GM18499 (cell line): Measurements from ENCODE around the gene APBA2.
"Not testable (repeated sequence)": the region's sequence is repeated elsewhere in the genome, so short reads cannot be mapped to it uniquely, and the experiment has no call there.

Experiments
- ATAC-seq: cut with Tn5 transposase; IDR thresholded peaks from one replicate; pipeline ENCODE4 v1.9.1; 2021; ENCODE audit warnings: moderate number of reproducible peaks; ENCODE audit not compliant: insufficient read depth, unreplicated experiment

The APBA2 gene

DNA sequence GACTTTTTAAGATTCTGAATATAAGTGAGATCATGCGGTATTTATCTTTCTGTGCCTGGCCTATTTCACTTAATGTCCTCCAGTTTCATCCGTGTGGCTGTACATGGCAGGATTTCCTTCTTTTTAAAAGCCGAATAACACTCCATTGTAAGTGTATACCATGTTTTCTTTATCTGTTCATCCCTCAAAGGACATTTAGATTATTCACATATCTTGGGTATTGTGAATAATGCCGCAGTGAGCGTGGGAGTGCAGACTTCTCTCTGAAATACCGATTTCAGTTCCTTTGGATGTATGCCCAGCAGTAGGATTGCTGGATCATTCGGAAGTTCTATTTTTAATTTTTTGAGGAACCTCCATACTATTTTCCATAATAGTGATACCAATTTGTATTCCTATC, 136.1 kb downstream of the APBA2 start:
- ATAC-seq, result no peak

DNA sequence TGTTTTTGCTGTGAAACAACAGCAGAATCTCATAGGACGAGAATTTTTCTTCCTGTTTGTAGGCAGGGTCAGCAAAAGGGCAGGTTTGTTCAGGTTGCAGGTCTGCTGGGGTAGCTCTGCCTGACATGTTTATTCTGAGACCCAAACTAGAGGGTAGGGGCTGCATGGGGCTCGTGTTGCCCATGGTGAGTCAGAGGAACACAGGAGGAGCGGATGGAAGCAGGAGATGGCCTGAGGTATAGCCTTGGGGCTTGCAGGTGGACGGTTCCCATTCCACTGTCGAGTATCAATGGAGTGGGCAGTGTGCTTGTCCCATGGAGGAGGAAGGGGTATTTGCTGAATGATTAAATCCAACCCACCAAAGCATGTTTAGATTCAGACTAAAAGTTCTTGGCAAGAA, 138.9 kb downstream of the APBA2 start:
- no peak for ATAC-seq

DNA sequence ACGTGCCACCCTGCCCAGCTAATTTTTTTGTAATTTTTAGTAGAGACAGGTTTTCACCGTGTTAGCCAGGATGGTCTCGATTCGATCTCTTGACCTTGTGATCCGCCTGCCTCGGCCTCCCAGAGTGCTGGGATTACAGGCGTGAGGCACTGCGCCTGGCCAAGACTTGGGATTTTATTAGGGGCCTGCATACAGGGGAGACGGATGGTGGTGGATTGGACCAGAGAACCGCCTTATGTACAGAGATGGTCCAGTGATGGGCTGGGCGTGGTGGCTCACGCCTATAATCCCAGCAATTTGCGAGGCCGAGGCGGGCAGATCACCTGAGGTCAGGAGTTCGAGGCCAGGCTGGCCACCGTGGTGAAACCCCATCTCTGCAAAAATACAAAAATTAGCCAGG, 139.6 kb downstream of the APBA2 start:
- not testable (repeated sequence) for ATAC-seq

DNA sequence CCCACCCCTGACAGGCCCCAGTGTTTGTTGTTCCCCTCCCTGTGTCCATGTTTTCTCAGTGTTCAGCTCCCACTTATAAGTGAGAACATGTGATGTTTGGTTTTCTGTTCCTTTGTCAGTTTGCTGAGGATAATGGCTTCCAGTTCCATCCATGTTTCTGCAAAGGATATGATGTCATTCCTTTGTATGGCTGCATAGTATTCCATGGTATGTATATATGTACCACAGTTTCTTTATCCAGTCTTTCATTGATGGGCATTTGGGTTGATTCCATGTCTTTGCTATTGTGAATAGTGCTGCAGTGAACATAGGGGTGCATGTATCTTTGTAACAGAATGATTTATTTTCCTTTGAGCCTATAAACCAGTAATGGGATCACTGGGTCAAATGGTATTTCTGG, 142.4 kb downstream of the APBA2 start:
- ATAC-seq, result not testable (repeated sequence)

DNA sequence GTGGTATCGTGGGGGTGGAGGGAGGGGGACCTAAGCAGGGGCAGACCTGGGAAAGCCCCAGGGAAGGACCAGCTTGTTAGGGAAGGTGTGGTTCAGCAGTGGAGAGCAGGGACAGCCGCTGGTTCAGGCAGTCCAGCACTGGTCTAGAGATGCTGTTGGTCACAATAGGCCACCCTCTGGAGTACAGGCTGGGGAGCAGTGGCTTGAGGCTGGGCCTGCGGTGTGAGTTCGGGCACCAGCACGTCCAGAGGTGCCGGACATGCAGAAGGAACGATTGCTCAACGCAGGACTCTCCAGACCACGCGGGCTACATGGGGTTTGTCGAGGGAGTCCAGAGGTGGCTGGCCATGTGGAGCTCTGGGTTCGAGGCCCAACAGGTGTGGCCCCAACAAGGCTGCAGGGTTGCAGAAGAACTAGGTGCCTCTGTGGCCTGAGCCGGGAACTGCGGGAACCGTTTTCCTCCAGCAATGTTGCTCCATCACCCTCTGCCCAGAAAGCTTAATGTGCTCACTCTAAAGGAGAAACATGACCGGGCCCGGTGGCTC, 143.9 kb downstream of the APBA2 start:
- no peak for ATAC-seq

DNA sequence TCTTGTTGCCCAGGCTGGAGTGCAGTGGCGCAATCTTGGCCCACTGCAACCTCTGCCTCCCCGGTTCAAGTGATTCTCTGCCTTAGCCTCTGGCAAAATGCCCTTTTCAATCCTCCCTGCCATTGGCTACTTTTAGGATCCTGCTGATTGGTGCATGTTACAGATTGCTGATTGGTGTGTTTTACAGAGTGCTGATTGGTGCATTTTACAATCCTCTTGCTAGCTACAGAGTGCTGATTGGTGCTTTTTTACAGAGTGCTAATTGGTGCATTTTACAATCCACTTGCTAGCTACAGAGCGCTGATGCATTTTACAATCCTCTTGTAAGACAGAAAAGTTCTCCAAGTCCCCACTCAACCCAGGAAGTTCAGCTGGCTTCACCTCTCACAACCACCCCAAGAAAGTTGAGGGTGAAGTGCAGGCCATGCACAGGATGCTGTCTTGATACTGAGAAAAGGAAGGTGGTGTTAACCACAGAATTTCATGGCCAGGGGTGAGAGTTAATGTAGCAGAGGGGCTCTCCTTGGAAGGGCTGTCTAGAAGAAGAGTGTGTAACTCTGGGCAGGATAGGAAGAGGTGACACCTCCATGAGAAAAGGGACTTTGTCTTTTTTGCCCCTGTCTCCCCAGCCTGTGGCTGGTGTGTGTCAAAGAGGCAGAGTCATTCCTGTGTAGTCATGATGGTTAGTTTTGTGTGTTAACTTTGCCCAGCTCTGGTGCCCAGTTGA, 145.9 kb downstream of the APBA2 start:
- ATAC-seq, result no peak

DNA sequence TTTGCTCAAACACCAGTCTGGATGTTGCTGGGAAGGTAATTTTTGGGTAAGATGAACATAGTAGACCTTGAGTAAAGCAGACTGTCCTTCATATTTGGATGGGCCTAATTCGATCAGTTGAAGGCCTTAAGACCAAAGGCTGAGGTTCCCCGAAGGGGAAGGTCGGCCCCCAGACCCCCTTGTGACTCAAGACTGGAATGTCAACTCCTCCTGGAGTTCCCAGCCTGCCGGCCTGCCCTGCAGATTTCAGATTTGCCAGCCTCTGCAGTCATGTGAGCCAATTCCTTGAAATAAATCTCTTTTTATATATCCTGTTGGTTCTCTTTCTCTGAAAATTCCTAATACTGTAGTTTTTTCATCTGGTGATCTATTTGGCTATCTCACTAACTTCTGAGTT, 146.5 kb downstream of the APBA2 start:
- no peak for ATAC-seq

DNA sequence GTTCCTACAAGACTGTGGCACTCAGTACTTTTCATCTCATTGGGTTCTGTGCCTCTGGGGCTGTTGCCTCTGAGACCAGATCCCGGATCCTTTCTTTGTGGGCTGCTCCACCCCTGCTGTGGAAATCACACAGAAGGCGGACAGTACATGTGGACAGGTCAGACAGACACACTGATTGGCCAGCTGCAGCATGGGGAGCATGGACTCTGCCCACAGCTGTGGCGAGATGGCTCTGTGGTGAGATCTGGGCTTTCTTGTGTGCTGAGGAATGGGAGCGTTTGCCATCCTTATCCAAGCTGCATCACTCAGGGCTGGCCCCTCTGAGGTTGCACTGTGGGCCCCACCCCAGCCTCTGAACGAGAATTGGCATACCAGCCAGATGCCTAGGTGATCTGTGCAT, 147.0 kb downstream of the APBA2 start:
- no peak for ATAC-seq

DNA sequence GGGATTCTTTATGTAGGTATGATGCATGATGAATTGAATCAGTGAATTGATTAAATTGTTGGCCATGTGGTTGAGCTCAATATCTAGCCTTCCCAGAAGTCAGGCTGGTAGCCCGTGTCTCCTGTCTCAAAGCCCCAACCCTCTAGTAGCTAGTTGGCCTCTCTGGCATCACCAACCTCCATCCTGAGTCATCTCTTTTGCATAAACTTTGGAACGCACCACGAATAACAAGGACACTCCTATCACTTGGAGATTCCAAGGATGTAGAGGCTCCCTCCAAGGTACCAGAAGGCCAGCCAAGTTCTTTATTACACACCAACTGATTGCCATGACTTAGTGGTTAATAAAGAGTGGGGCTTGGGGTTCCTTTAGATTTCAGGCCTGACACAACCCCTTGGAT, 148.4 kb downstream of the APBA2 start:
- ATAC-seq, result no peak

DNA sequence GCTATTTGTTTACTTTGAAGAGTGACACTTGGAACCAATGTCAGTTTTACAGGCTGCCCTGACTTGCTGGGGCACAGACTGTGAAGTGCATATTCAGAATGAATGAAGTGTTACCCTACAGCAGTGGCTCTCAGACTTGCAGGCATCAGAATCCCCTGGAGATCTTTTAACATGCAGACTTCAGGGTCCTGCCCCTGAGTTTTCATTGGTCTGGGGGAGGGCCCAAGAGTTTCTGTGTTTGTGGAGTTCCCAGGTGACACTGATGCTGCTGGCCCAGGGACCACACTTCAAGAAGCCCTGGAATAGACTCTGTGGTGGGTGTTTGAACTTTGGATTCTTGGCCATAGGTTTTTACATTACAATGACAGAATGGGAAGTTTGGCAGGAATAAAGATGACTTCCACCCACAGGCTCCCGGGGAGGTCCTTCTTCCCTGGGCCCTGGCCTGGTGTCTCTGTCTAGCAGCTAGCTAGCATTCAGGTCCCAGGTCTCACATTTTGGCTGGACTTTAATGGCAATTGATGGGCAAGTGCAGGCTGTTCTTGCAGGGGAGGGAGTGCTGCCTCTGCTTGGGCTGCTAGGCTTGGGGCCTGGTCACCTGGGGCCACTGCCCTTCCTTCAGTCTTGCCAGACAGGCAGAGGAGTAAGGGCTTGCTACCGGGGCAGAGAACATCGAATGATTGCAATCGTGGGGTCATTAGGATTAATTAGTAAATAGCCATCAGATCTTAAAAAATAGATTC, 149.0 kb downstream of the APBA2 start:
- ATAC-seq, result no peak

DNA sequence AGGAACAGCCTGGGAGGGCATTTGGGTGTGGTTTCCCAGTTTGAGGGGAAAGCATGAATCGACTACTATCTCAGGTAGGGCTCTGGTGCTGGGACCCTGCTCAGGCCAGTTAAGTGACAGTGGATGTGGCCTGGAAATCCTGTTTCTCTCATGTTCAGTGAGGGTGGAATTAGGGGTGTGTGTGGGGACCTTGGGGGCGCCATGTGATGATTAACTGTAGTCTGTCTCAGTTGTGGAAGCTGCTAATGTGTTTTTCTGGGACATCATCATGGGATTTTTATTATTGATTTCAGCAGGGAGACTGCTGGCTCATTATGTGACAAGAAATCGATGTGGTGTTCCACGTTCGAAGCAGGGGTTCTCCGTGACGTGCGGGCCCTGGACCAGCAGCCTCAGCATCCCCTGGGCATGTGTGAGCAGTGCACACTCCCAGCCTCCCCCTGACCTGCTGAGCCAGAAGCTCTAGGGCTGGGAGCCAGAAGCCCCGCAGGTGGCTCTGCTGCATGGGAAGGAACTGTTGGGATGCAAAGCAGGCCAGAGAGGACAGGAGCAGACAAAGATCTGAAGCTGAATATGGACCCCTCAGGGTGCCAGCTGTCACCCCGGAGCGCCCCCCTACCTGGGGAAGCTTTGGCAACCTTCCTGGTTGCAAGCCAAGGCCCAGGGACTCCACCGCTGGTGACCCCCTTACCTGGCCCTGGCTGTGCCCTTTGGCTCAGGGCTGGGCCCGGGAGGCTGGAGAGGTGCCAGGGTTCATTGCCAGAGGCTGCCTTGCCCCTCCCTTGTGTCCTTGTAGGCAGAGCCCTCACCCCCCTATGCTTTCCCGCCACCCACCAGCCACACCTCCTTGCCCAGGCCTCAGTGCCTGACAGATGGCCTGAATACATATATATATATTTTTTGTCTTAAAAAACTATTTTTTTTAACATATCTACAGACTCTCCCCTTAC, 149.8 kb downstream of the APBA2 start:
- ATAC-seq, result no peak

DNA sequence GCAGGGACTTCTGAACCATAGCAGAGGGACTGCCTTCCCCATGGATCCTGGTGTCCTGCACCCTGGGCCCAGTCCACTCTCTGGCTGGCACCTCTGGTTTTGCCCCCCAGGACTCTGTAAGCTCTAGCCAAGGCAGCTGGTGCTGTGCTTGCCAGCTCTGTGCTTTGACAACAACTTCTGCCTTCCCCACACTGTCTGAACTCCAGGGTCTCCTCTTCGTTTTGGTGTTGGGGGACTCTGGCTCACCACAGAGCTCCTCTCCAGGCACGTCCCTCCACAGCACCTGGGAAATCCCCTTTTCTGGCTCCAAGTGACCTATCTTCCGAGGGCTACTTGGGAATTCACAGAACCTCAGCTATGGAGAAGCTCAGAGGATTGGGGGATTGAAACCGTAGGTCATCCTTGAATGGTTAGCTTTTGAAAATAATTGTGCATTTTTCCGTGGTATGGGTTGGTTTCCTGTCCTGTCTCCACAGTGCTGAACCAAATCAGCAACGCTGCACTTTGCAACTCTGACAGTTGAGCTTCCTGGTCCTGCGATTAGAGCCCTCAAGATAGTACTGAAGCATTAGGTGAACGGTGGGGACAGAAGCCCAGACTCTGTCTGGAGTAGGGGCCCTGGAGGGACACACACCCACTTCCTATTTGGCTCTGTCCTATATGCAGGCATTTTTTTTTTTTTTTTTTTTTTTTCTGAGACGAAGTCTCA, 152.4 kb downstream of the APBA2 start:
- ATAC-seq, result no peak

DNA sequence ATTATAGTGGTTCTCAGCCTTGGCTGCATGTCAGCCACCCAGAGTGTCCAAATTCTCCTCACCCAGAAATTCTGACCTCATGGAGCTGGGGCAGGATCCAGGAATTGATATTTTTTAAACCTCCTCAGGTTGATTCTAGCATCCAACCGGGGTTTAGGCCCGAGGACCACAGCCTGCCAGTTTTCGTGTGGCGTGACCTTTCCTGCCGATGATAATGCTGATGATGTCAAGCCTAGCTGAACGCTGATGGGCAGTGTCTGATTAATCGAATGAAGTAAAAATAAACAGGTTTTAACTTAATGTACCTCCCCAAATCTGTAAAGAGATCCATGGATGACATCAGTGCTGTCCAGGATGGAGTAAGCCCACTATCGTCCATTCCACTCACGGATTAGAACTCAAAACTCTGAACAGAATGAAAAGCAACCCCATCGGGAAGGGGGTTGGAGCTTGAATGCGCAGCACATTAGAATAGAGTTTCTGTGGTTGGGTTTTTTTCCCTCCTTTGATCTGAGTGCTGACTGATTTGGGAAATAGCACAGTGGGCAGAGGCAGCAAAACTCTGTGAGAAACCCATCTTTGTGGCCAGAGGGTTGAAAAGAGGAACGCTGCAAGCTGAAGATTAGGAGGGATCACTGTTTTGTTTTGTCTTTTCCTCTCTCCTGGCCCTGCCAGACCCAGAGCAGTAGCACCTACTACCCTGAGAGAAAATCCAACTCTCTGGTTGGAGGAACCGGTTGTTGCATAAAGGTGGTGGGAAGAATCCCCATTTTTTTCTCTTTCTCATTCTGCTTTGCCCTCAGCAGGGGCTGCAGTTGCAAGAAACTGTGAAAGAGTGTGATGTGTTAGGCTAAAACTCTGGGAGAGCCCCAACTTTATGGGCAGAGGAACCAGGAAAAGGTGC, 153.9 kb downstream of the APBA2 start:
- ATAC-seq, result no peak

DNA sequence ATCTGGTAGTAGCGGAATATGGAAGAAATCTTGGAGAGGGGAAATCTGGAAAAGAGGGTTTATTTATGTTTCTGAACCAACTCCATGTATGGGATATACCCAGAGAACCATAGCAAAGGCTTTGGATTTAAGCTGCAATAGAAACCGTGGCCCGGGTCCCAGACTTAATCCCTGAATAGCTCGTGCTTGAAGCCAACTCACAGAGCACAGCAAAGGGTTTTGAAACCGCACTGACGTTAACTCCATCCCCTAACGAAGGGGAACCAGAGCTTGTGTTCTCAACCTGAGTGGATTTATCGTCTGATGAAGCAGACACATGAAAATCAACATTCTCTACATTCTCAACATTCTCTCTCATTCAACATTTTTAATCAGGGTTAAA, 154.6 kb downstream of the APBA2 start:
- no peak for ATAC-seq

DNA sequence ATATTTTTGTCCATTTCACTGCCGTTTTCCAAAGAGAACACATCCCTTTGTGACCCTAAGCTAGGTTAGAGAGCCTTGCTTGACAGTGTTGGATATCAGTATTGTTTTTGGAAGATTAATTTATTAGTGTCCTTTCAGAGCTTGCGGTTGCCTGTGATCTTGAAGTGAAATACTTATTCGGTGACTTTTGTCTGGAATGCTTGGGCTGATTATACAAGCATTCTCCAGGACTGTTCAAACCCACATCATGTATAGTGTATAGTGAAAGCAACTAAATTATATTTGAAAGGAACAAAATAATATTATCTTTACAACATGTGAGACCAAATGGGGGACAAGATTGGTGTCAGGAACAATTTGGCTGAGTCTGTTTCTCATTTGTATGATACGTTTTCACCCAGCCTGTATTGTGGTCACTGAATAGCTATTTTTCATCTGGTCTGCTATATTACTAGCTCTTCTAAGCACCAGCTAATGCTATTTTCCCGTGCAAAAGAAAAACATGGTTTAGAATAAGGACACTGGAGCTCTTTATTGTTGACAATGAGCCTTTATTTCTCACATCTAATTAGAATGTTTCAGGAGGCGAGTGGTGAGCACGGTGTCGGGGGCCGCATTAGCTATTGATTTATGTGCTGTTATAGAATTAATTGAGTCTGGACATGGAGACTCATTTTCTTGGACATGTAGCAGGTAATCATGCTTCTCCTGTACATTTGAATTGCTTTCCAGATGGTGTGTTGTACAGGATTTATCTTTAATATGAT, 158.1 kb downstream of the APBA2 start:
- ATAC-seq, result no peak

DNA sequence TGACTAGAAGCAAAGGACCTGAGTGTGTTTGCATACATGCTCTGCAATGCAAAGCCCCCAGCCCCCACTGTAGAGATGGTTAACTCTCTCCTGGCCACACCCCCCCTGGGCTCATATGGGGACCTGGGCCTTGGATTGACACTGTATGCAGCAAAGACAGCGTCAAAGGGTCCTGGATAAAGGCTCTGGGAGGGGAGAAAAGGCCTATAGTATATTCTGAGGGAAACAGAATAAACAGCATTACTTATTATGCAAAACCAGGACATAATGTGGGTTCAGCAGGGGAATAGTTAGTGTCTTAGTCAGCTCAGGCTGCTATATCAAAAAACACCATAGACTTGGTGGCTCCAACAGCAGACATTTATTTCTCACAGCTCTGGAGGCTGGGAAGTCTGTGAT, 158.7 kb downstream of the APBA2 start:
- ATAC-seq, result no peak

DNA sequence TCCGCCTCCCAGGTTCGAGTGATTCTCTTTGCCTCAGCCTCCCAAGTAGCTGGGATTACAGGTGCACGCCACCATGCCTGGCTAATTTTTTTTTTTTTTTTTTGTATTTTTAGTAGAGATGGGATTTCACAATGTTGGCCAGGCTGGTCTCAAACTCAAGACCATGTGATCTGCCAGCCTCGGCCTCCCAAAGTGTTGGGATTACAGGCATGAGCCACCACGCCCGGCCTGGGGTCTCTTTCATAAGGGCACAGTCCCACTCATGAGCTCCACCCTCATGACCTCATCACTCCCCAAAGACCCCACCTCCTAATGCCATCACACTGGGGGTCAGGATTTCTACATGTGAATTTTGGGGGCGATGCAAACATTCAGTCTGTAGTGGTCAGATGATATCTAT, 159.4 kb downstream of the APBA2 start:
- ATAC-seq, result not testable (repeated sequence)

DNA sequence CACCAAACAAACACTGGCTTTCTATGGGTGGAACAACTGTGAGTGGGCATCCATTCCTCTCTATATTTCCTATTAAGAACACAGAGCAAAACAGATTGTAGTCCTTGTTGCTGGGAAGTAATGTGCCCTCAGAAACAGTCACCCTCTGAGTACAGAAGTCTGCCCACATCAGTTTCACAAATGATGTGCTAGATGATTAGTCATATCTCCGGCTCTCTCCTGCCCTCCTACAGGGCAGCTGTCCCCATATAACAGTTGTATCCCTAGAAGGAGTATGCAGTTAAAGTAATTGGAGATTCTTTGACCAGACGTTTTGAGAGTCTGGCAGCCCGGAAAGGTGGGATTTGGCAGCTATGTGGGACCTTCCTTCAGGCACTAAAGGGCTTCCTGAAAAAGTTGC, 159.9 kb downstream of the APBA2 start:
- ATAC-seq, result no peak
